Body of pancreas (tissue), 4 donors: Measurements from ENCODE around the gene ST6GALNAC1. TPM values are rescaled to one million over a fixed set of nuclear protein-coding genes. Genes with fewer than 3 reads are reported as not detected.

Source experiments
- ATAC-seq: fragments of 150-250 bp; one replicate; pipeline ENCODE4 v1.9.1; 2016
- DNase-seq, 4 donors: peaks; one replicate each; pipeline ENCODE4 v3.0.0-alpha.2; 2019
- H3K27ac ChIP-seq, 4 donors: fragments of 200-600 bp; sonication (generic); 1 replicate in 3 of 4; 2 replicates in 1 of 4; pipeline versions ENCODE4 v1.5.1 to v1.6.1; 2016 to 2019; ENCODE audit warnings: mild to moderate bottlenecking in 1 of 4, mixed read lengths in 1 of 4, moderate library complexity in 1 of 4
- H3K27me3 ChIP-seq, 2 donors: fragments of 200-600 bp; sonication (generic); one replicate each; pipeline ENCODE4 v1.6.0; 2016; ENCODE audit warnings: mild to moderate bottlenecking in 1 of 2
- H3K36me3 ChIP-seq, 2 donors: fragments of 200-600 bp; sonication (generic); replicated peaks in 1 of 2; 2 replicates each; pipeline ENCODE4 v1.5.1; 2016; ENCODE audit warnings: low read depth in 2 of 2; ENCODE audit not compliant: insufficient read depth in 1 of 2
- H3K4me1 ChIP-seq: fragments of 200-600 bp; sonication (generic); one replicate; pipeline ENCODE4 v1.6.0; 2016
- H3K4me3 ChIP-seq, 2 donors: fragments of 200-600 bp; sonication (generic); 1 replicate in 1 of 2; 2 replicates in 1 of 2; pipeline ENCODE4 v1.5.1; 2016 to 2019
- H3K9me3 ChIP-seq, 3 donors: fragments of 200-600 bp; sonication (generic); 1 replicate in 2 of 3; 2 replicates in 1 of 3; pipeline ENCODE4 v1.5.1; 2016
- CTCF ChIP-seq, 7 experiments: fragments of 450-650 bp in 4 of 7; fragments of 200-600 bp in 3 of 7; sonication (generic) in 3 of 7; IDR thresholded peaks; one replicate each; pipeline ENCODE4 v1.5.1; 2016 to 2019; ENCODE audit warnings: antibody characterized with exemption in 7 of 7
- POLR2A ChIP-seq, 3 donors: fragments of 450-650 bp; IDR thresholded peaks; one replicate each; pipeline ENCODE4 v1.6.1; 2016; ENCODE audit warnings: antibody characterized with exemption in 3 of 3, mild to moderate bottlenecking in 2 of 3
- WGBS, 2 donors: methylation state at CpG; one replicate each; pipeline ENCODE4 v1.1.5; 2017; 5-methylcytosine and 5-hydroxymethylcytosine counted together
- intact Hi-C: fragments of 100-400 bp; cut with DNase I; formaldehyde crosslinking; loops from one replicate; pipeline ENCODE4 v1.15.1; 2023
- total RNA-seq, 2 donors: library from RNA; depleted of rRNA; stranded (reverse); fragments of >200 nt; gene quantifications; one replicate each; pipeline ENCODE4 v1.1.0, GENCODE V29; 2016

ST6GALNAC1 gene
- total RNA-seq, 2 donors from 2014 or later, result 9.3 to 13.5 TPM

- 83 to 89% methylated on average over 7 to 12 of the region's 12 CpGs for WGBS, 2 donors
- Histone ChIP-seq H3K27me3 (no peaks in the 10 kb centered on the region), H3K4me1 (peaks cover 19% of the 10 kb centered on the region), H3K36me3 (peaks cover 0 to 3% of the 10 kb centered on the region in 2 donors), H3K4me3 (no peak overlapping the region), H3K27ac (no peak overlapping the region), H3K9me3 (no peaks in the 10 kb centered on the region)
- DNase-seq (no peak), ATAC-seq (no peak)
- TF ChIP-seq POLR2A (IDR thresholded peaks at IDR 0.05) (no peak), CTCF (IDR thresholded peaks at IDR 0.05) (no peak)
- intact Hi-C loops, result no loop called here
These were observed 41.8 kb upstream of the ST6GALNAC1 start for GRCh38 chr17:76685366-76685765.

- no peaks in the 10 kb centered on the region for H3K9me3 ChIP-seq
- H3K27me3 ChIP-seq, result no peaks in the 10 kb centered on the region
- intact Hi-C loops, result no loop called here
- peaks cover 0 to 3% of the 10 kb centered on the region in 2 donors for H3K36me3 ChIP-seq
- H3K4me3 ChIP-seq, result no peak overlapping the region
- 88 to 91% methylated on average over 6 of the region's 7 CpGs for WGBS, 2 donors
- H3K4me1 ChIP-seq, result peaks cover 19% of the 10 kb centered on the region
- ATAC-seq (no peak), DNase-seq (no peak)
- H3K27ac ChIP-seq, result no peak overlapping the region
- TF ChIP-seq POLR2A (IDR thresholded peaks at IDR 0.05) (no peak), CTCF (IDR thresholded peaks at IDR 0.05) (no peak)
These were observed 41.2 kb upstream of the ST6GALNAC1 start for GRCh38 chr17:76684756-76685155.

GRCh38 chr17:76683921-76684745, 40.6 kb upstream of the ST6GALNAC1 start:
- DNase-seq, result no peak
- intact Hi-C loops, result no loop called here
- H3K4me3 ChIP-seq, result no peak overlapping the region
- TF ChIP-seq CTCF (IDR thresholded peaks at IDR 0.05) (no peak), POLR2A (IDR thresholded peaks at IDR 0.05) (no peak)
- ATAC-seq, result no peak
- H3K36me3 ChIP-seq, result peaks cover 0 to 3% of the 10 kb centered on the region in 2 donors
- no peaks in the 10 kb centered on the region for H3K27me3 ChIP-seq
- WGBS, 2 donors, result 83 to 84% methylated on average over 14 to 23 of the region's 25 CpGs
- peaks cover 19% of the 10 kb centered on the region for H3K4me1 ChIP-seq
- H3K27ac ChIP-seq, result no peak overlapping the region
- H3K9me3 ChIP-seq, result no peaks in the 10 kb centered on the region

- WGBS, 2 donors, result 77 to 93% methylated on average over 9 to 18 of the region's 18 CpGs
- DNase-seq (no peak), ATAC-seq (no peak)
- peaks cover 0 to 3% of the 10 kb centered on the region in 2 donors for H3K36me3 ChIP-seq
- no peak overlapping the region for H3K4me3 ChIP-seq
- H3K27me3 ChIP-seq, result no peaks in the 10 kb centered on the region
- H3K27ac ChIP-seq, result no peak overlapping the region
- peaks cover 15% of the 10 kb centered on the region for H3K4me1 ChIP-seq
- TF ChIP-seq POLR2A (IDR thresholded peaks at IDR 0.05) (no peak), CTCF (IDR thresholded peaks at IDR 0.05) (no peak)
- no peaks in the 10 kb centered on the region for H3K9me3 ChIP-seq
- intact Hi-C loops, result no loop called here
These were observed 39.6 kb upstream of the ST6GALNAC1 start for GRCh38 chr17:76683011-76683755.
